Frontal cortex (tissue), 4 donors: ENCODE measurements around the gene DENND1A. TPM values are rescaled to one million over a fixed set of nuclear protein-coding genes. Genes with fewer than 3 reads are reported as not detected.
"Not testable (repeated sequence)": the region's sequence is repeated elsewhere in the genome, so short reads cannot be mapped to it uniquely, and the experiment has no call there.

Experiments
- DNase-seq, 2 donors: peaks; one replicate each; pipeline ENCODE4 v3.0.0; 2012; ENCODE audit warnings: low spot score in 2 of 2
- FAIRE-seq: peaks from 2 replicates; lab custom pipeline; 2012; peaks lifted over from hg19 to GRCh38; lab: Jason Lieb, UNC
- total RNA-seq: library from RNA; depleted of rRNA; stranded (reverse); fragments of >200 nt; gene quantifications from one replicate; pipeline ENCODE4 v1.2.3, GENCODE V29; 2014
- donor health status: control.
- donor health status: control.
- donor health status: control.

DENND1A gene
- total RNA-seq, 1 donor from 2014 or later, result 17.9 TPM

DNA sequence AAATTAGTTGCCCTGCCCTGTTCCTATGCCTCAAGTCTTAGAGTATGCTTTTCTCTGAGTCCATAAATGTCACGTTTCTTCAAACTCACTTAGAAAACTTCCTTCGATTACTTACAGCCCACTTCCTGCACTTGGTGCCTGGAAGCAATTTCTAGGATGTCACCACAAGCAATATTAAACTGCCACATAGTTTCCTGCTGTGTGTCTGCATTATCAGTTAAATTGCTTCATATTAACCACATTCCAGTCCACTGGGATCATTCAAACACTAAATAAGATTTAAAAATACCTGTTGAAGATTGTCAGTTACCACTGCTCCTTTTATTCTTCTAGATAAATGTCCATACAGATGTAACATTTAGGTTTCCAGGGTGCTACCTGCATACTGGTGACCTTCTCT, 4.1 kb downstream of the DENND1A start:
- no peak for DNase-seq
- no peak for FAIRE-seq

DNA sequence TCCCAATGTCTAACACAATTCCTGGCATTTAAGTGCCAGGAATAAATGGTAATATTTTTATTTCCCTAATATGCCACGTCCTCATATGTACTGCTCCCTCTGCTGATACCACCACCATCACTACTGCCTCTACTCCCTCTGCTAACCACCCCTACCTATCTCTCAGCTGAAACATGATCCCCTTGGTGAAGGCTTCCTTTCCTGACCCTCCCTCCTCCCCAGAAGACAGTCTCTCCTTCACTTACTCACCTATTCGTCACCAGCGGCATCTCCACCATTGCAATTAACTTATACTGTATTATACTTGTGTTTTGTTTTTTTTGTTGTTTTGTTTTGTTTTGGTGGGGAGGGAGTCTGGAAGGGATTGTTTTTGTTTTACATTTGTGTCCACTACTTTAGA, 4.8 kb downstream of the DENND1A start:
- DNase-seq (no peak), FAIRE-seq (no peak)

DNA sequence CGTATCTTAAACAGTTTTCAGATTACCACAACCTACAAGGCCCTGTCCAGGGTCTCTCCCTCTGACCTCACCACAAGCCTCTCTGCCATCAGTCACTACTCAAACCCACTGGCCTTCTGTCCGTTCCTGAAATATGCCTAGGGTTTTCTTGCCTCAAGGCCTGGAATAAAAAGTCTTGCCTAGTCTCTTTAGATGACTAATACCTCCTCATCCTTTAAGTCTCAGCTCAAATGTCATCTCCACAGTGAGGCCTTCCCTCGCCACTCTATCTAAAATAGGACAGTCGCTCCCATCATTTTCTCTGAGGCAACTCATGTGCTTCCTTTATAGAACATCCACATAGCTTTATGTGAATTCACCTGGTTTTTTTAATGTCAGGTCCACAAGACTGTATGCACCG, 5.2 kb downstream of the DENND1A start:
- FAIRE-seq, result no peak
- DNase-seq, result no peak

DNA sequence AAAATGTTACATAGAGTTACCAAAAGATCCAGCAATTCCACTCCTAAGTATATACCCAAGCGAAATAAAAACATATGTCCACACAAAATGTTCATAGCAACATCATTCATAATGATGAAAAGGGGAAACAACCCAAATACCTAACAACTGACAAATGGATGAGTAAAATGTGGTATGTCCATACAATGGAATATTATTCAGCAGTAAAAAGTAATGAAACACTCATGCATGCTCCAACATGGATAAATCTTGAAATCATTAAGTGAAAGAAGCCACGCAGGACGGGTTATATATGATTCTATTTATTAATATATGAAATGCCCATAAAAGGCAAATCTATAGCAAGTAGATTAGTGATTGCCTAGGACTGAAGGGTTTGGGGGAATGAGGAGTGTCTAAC, 6.0 kb downstream of the DENND1A start:
- FAIRE-seq (no peak), DNase-seq (no peak)

DNA sequence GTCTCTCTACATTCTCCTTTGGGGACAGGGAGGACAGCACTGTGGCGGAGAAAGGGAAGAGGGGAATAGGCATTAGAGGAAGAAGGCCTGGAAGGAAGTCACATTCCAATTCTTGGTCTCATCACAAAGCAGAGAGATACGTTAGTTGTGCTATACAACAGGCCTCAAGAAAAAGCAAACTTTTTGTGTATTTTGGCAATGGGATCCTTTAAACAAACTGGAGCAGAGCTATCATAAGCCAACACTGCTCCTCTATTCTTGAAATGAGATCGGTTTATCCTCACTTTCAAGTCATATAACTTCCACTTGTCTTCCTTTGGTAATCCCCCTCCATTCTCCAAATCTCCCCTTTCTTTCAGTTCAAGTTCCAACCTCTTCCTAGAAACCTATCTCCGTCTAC, 6.5 kb downstream of the DENND1A start:
- no peak for DNase-seq
- FAIRE-seq, result no peak

DNA sequence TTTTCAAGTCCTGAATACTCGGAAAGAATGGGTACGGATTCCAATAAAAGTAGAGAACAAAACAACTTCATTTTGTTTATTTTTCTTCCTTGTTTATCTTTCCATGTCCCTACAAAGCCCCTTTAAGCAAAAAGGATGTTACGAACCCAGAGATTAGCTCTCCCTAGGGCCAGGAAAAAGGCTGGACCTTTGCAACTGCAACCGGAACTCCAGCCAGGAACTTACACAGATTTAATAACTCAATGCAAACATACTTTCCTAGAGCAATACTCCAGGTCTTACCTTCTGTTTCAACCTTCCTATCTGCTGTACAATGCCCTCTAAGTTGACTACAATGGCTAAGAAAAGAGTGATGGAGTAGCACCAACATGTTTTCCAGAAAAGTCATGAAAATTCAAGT, 7.0 kb downstream of the DENND1A start:
- DNase-seq (no peak), FAIRE-seq (no peak)

DNA sequence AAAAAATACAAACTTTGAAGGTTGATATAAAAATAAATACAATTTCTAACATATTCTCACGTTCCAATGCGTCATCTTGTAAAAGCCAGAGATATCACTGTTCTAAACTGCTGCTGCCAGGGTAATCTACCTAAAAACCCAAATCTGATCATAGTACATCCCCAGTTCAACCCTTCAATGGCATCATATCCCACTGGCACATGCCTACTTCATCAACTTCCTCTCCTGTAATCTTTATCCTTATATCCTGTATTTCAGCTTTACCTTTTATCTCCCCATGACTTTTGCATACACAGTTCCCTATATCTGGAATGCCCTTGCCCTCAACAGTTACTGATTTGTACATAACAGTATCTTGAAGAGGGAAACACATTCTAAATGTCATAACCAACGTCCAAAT, 7.5 kb downstream of the DENND1A start:
- no peak for DNase-seq
- no peak for FAIRE-seq

DNA sequence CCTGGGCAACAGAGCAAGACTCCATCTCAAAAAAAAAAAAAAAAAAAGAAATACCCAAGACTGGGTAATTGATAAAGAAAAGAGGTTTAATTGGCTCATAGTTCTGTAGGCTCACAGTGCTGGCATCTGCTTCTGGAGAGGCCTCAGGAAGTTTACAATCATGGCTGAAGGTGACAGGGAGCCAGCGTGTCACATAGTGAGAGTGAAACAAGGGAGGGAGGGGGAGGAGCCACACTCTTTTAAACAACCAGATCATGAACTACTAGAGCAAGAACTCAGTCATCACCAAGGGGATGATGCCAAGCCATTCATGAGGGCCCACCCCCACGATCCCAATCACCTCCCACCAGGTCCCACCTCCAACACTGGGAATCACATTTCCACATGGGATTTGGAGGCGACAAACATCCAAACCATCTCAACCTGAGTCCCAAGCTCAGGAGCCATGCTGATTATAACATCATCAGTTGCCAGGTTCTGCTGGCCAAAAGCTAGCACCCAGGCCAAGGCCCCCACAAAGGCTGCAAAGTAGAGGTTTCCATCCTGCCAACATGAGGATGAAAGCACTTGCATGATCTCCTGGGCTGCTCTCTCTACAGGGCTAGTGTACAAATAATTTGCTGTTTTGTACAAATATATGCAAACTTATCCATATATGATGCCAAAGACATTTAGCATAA, 15.3 kb downstream of the DENND1A start:
- FAIRE-seq (no peak), DNase-seq (no peak)

DNA sequence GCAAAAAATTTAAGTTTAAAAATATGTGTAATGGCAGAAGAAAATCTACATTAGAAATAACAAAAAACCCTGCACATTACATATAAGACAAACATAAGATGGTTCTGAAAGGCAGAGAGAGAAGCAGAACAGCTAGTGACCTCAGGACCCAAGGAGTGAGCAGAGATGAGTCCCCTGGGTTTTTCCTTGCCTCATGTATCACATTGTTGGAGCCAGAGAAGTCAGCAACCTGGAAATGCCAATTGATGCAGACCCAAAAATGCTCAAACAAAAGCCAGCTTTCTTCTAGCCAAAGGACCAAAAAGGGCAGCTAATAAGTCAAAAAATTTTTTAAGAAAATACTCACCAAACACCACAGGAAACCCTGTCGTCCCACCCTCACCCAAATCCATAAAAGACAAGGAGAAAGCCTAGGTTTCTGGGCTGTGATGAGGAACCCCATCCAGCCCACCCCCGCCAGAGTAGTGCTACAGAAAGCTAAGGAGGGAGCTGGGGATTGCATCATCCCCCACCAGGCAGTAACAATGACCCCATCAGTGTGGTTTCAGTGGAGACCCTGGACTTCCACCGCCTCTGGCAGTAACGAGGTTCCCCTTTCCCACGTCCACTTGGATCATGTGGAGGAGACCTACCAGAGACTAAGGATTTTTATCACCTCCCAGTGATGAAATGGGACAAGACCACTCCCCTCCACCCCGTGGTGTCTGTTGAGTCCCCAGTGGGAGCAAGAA, 17.6 kb downstream of the DENND1A start:
- FAIRE-seq, result no peak
- no peak for DNase-seq

DNA sequence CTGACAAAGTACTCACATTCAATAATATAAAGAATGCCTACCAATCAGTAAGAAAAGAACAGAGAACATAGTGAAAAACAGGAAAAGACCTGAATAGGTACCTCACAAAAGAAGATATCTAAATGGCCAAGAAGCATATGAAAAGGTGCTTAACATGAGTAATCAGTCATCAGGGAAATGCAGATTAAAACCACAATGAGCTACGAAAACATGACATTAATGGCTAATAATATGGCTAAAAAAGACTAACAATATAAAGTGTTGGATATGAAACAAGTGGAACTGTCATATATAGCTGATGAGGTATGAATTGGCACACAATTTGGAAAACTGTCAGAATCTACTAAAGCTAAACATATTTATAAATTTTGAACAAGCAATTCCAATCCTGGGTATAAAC, 18.9 kb downstream of the DENND1A start:
- DNase-seq, result no peak
- FAIRE-seq, result no peak

DNA sequence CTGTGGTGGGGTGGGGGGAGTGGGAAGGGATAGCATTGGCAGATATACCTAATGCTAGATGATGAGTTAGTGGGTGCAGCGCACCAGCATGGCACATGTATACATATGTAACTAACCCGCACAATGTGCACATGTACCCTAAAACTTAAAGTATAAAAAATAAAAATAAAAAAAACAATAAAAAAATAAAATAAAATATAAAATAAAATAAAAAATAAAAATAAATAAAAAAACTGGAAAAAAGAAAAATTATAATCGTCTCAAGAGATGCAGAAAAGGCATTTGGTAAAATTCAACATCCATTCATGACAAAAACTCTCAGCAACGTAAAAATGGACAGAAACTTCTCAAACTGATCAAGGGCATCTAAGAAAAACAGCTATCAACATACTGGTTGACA, 20.7 kb downstream of the DENND1A start:
- peak; percentile 6 for FAIRE-seq
- not testable (repeated sequence) for DNase-seq

DNA sequence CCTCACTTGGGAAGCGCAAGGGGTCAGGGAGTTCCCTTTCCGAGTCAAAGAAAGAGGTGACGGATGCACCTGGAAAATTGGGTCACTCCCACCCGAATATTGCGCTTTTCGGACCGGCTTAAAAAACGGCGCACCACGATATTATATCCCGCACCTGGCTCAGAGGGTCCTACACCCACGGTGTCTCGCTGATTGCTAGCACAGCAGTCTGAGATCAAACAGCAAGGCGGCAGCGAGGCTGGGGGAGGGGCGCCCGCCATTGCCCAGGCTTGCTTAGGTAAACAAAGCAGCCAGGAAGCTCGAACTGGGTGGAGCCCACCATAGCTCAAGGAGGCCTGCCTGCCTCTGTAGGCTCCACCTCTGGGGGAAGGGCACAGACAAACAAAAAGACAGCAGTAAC, 26.4 kb downstream of the DENND1A start:
- not testable (repeated sequence) for DNase-seq, FAIRE-seq

DNA sequence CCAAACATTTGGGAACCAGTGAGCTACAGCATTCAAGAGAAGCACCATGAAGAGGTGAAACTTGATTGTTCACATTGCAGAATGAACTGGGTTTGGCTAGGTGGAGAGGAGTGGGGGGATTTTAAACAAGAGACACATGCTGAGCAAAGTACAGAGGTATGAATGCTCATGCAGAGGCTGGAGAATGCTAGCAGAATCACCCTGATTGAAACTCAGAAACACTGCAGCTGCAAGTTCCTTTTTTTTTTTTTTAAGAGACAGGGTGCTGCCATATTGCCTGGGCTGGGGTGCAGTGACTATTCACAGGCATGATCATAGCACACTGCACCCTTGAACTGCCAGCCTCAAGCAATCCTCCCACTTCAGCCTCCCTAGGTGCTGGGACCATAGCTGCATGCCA, 35.1 kb downstream of the DENND1A start:
- no peak for FAIRE-seq
- DNase-seq, result no peak

DNA sequence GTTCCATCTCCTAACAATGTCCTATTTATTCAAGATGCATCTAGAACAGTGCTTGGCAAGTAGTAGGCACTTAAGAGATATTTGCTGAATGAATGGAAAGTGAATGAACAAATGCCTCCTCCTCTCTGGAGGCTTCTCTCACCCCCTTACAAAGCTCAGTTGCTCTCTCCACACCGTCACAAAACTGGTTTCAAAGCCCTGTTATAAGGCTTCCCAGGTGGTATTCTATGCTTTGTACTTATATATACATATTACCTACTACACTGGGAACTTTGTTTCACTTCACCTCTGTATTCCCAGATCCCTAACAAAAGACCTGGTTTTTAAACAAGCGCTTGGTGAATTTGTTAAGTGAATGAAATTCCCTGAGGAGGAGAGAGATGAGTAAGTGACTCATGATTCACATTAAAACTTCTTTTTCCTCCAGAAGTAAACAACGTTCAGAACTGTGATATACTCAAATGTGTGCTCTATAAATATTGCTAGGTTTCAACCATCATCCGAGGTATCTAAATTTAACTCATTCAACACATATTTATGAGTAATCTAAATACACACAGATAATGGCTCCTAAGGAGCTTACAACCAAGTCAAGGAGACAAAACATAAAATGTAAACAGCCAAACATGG, 36.0 kb downstream of the DENND1A start:
- FAIRE-seq (no peak), DNase-seq (no peak)

DNA sequence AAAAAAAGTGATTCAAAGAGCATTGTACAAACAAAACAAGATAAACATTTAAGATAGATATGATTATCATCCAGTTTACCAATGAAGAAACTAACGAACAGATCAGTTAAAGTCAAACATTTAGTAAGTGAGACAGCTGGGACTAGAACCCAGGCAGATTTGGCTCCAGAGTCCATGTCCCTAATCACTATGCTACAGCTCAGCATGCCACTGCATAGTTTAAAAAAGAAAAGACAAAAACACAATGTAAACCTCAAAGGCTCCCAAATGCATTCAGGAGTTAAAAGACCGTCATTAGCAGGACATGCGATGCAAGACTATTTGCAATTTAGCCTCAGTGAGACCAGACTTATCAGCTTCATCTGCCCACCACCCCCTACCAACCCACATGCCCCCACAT, 36.8 kb downstream of the DENND1A start:
- FAIRE-seq (no peak), DNase-seq (no peak)

DNA sequence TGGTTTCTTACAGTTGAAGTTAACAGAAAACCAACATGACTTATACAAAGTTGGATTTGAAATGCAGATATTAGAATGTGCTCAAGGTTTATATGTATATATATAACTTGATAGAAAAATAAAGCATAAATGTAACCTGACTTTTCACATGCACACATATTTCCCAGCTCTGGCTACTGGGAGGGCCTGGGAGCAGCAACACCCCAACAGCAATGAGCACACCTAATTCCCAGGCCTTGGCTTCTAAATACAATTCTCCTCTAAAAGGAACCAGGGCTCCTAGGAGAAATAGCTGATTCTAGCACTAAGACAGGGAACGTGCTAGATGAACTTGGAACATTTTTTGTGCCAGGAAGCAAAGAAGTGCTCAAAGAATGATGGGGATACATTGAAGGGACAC, 42.1 kb downstream of the DENND1A start:
- FAIRE-seq (no peak), DNase-seq (no peak)

DNA sequence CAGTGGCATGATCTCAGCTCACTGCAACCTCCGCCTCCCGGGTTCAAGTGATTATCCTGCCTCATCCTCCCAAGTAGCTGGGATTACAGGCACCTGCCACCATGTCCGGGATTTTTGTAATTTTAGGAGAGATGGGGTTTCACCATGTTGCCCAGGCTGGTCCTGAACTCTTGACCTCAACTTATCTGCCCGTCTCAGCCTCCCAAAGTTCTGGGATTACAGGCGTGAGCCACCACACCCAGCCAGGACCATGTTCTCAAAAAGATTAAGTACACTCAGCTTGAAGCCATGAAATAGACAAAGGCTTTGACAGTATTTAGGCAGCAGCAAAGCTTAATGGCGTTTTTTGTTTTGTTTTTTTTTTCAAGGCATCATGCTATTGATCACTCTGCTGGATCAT, 44.1 kb downstream of the DENND1A start:
- not testable (repeated sequence) for FAIRE-seq, DNase-seq

DNA sequence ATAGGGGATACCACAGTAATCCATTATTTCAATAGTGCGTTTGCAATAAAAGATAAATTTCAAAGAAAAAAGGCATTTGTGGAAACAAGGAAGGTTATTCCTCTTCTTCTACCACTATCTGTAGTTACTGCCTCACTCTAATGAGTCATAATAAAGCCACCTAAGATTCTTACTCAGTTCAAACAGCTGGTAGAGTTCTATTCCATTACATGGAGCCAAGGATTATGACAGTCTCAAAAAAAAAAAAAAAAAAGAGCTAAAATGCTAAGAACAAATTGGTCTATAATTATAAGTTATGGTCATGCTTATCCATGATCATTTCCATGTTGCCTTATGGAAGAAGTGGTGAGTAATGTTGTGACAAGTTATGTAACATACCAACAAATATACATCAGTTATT, 46.3 kb downstream of the DENND1A start:
- FAIRE-seq (no peak), DNase-seq (peak in 1 of 2 donors; percentile 22)

DNA sequence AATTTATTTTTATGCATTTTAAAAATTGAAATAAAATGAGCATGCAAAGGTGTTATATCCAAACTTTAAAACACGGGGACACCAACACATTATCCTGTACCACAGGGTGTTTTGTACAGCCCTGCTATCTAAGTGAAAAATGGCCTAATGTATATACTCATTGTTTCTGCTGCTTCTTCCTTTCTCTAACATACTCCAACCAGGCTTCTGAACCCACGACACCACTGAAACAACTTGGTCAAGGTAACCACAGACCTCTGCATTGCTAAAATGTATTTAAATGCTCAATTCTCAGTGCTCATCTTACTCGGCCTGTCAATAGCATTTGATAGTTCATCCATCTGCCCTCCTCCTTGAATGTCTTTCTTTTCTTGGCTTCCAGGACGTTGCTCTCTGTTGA, 48.3 kb downstream of the DENND1A start:
- no peak for FAIRE-seq
- no peak for DNase-seq

DNA sequence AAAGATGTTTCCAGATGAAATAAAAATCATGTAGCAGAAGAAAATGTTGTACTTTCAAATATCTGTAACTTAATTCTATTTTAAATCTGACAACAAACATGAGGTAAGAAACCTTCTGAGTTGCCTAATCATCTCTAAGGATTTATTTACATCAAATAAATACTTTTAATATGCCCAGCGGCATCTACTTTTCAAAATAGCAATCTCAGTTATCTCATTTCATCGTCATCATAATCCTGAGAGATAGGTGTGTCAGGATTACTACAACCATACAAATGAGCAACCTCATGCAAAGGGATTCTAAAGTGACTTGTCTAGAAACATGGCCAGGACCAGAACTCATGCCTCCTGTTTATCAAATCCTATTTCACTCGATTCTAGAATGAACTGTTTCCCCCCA, 49.5 kb downstream of the DENND1A start:
- FAIRE-seq, result no peak

DNA sequence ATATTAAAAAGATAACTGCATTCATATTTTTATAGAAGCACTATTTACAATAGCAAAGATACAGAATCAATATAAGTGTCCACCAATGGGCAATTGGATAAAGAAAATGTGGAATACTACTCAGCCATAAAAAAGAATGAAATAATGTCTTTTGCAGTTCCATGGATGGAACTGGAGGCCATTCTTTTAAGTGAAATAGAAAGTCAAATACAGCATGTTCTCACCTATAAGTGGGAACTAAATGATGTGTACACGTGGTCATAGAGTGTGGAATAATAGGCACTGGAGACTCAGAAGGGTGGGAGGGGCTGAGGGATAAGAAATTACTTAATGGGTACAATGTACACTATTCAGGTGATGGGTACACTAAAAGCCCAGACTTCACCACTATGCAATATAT, 53.2 kb downstream of the DENND1A start:
- no peak for DNase-seq
- FAIRE-seq, result no peak

More for the DNA sequence above, 49.5 kb downstream of the DENND1A start:
- DNase-seq, result no peak
